ENCODE results near the gene LCP2. TPM values are rescaled to one million over a fixed set of nuclear protein-coding genes. Genes with fewer than 3 reads are reported as not detected.
A peak's percentile ranks its signal among the peaks of the same experiment; 100 is the strongest.

The LCP2 gene
- total and polyA plus RNA-seq, 12 donors: 2.7 to 35.1 (median 4.6) TPM

GRCh38 chr5:170316937-170317336 lies 19.4 kb upstream of the LCP2 start:
- no peak for DNase-seq
- H3K27ac ChIP-seq: no peak overlapping the region
- WGBS, 2 donors: 89 to 92% methylated on average over 4 of the region's 4 CpGs

DNA sequence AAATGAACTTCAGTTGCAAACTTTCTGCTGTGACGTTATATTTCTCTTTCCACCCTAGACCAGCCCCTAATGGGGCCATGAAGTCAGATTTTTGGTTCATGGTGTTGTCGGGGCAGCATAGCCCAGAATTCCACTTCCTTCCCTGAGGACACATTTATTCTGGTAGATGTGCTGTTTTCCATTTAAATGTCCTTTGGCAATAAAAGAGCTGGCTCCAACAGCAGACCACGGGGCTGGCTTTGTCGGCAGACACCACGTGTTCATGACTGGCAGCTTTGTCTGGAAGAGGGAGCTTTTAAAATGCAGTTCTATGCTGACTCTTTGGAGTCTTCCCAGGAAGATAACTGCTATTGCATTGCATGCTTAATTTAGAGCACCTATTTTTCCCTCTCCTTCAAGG lies 17.6 kb upstream of the LCP2 start:
- intact Hi-C loops (cut with DNase I): no loop called here

More at GRCh38 chr5:170316937-170317336, 19.4 kb upstream of the LCP2 start:
- intact Hi-C loops (cut with DNase I): no loop called here
- ATAC-seq: no peak
- H3K4me1 ChIP-seq: peaks cover 4 to 41% (median 16%) of the 10 kb centered on the region in 9 donors
- no peaks in the 10 kb centered on the region for H3K9me3 ChIP-seq
- H3K4me3 ChIP-seq: no peak overlapping the region
- TF ChIP-seq, protein P1, sequence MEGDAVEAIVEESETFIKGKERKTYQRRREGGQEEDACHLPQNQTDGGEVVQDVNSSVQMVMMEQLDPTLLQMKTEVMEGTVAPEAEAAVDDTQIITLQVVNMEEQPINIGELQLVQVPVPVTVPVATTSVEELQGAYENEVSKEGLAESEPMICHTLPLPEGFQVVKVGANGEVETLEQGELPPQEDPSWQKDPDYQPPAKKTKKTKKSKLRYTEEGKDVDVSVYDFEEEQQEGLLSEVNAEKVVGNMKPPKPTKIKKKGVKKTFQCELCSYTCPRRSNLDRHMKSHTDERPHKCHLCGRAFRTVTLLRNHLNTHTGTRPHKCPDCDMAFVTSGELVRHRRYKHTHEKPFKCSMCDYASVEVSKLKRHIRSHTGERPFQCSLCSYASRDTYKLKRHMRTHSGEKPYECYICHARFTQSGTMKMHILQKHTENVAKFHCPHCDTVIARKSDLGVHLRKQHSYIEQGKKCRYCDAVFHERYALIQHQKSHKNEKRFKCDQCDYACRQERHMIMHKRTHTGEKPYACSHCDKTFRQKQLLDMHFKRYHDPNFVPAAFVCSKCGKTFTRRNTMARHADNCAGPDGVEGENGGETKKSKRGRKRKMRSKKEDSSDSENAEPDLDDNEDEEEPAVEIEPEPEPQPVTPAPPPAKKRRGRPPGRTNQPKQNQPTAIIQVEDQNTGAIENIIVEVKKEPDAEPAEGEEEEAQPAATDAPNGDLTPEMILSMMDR (IDR thresholded peaks at IDR 0.05): no peak
- no peaks in the 10 kb centered on the region for H3K36me3 ChIP-seq
- no peaks in the 10 kb centered on the region for H3K27me3 ChIP-seq

DNA sequence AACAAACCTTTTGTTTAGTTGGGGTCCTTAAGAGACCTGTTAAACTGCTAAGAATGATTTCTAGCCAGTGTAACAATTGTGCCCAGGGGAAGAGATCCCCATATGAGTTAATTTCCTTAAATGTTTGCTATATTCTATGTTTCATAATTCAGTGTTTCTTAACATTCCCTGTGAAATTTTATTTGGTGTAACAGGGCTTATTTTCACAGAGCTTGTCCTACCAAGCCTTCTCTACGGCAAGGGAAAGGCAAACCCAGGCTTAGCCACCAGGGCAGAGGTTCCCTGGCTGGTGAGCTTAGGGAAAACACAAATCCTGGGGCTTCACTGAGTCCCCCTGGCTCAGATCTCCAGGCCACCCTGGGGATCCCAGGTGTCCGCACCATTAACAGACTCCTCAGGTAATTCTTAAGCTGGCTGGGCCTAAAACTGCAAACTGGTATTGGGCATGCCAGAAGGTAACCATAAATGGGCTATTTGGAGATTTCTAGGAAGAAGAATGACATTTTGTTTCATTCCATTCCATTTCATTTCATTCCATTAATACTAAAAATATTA lies 17.0 kb upstream of the LCP2 start:
- Histone ChIP-seq H3K9me3 (no peaks in the 10 kb centered on the region), H3K36me3 (no peaks in the 10 kb centered on the region), H3K4me3 (no peak overlapping the region), H3K4me1 (peaks cover 4 to 64% (median 16%) of the 10 kb centered on the region in 9 donors), H3K27me3 (no peaks in the 10 kb centered on the region), H3K27ac (peak overlapping the region in 8 of 10 donors; percentile 22 to 83 (median 40))
- no peak for DNase-seq
- no peak for ATAC-seq
- 72 to 98% methylated on average over 2 of the region's 2 CpGs for WGBS, 2 donors
- TF ChIP-seq, protein P1 (IDR thresholded peaks at IDR 0.05): no peak
- intact Hi-C loops (cut with DNase I): loop anchor here in 1 of 10 donors (5.0 kb wide), 1 partner anchor 1732 kb away; no protein-coding TSS in a partner anchor

More for the DNA sequence above, 17.6 kb upstream of the LCP2 start:
- WGBS, 2 donors: 16 to 24% methylated on average over 5 of the region's 5 CpGs
- Histone ChIP-seq H3K27ac (peak overlapping the region in 7 of 10 donors; percentile 22 to 83 (median 47)), H3K27me3 (no peaks in the 10 kb centered on the region), H3K36me3 (no peaks in the 10 kb centered on the region), H3K9me3 (no peaks in the 10 kb centered on the region), H3K4me1 (peaks cover 4 to 58% (median 16%) of the 10 kb centered on the region in 9 donors), H3K4me3 (no peak overlapping the region)
- peak; percentile 66 to 88 (median 78) for ATAC-seq
- DNase-seq: peak; percentile 67 to 69
- TF ChIP-seq, protein P1 (IDR thresholded peaks at IDR 0.05): no peak

GRCh38 chr5:170313816-170314215 lies 16.2 kb upstream of the LCP2 start:
- Histone ChIP-seq H3K4me1 (peaks cover 4 to 66% (median 16%) of the 10 kb centered on the region in 9 donors), H3K27ac (peak overlapping the region in 2 of 10 donors; percentile 32 to 83), H3K27me3 (no peaks in the 10 kb centered on the region), H3K4me3 (no peak overlapping the region), H3K36me3 (no peaks in the 10 kb centered on the region), H3K9me3 (no peaks in the 10 kb centered on the region)
- DNase-seq (no peak), ATAC-seq (no peak)
- TF ChIP-seq, protein P1 (IDR thresholded peaks at IDR 0.05): no peak
- WGBS, 2 donors: 90 to 94% methylated on average over 2 of the region's 2 CpGs
- intact Hi-C loops (cut with DNase I): loop anchor here in 1 of 10 donors (5.0 kb wide), 1 partner anchor 1732 kb away; no protein-coding TSS in a partner anchor
